Measurements from ENCODE around the gene GRM7. TPM values are rescaled to one million over a fixed set of nuclear protein-coding genes. Genes with fewer than 3 reads are reported as not detected.

Gene GRM7
- total RNA-seq, 1 experiment from 2014 or later = not detected

DNA sequence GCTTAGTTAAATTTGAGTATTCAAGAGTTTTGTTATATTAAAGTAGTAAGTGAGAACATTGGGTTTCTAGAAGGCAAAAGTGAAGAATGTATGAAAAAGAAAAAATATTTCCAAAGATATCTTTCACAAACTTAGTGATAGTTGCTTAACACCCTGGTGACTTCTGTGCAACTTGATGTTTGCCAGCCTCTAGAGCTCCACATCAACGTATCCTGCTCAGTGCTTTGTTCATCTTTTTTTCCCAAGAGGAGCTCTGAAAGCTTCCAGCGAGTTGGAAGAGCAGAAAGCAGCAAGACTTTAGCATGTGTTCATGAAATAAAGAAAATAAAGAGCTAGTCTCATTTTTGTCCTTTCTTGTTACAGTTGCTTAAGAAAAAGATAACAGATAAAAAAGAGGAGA is 225.5 kb downstream of the GRM7 start:
- POLR2A ChIA-PET = no interaction called here
- H3K4me1 ChIP-seq (ENCODE audit: control insufficient read depth in 1 of 2, insufficient read depth in 2 of 2, low read length in 2 of 2) = no peaks in the 10 kb centered on the region
- no peaks in the 10 kb centered on the region for H3K79me2 ChIP-seq (ENCODE audit: insufficient read depth, low read length)
- intact Hi-C loops (cut with micrococcal nuclease) = no loop called here
- H3K36me3 ChIP-seq (ENCODE audit: control insufficient read depth in 1 of 2, insufficient read depth in 2 of 2, low read length in 2 of 2) = no peaks in the 10 kb centered on the region
- RAD21 ChIA-PET (ENCODE audit: low non-redundant PET in 1 of 2, low total read pairs in 2 of 2, uncharacterized antibody in 2 of 2, unreplicated experiment in 2 of 2) = no interaction called here
- DNase-seq (ENCODE audit: low read depth, low spot score) = no peak
- TF ChIP-seq, protein P1, sequence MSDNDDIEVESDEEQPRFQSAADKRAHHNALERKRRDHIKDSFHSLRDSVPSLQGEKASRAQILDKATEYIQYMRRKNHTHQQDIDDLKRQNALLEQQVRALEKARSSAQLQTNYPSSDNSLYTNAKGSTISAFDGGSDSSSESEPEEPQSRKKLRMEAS (IDR thresholded peaks at IDR 0.05) = no peak
- TF ChIP-seq CEBPB (IDR thresholded peaks at IDR 0.05; ENCODE audit: low read depth) (no peak), REST (IDR thresholded peaks at IDR 0.05; ENCODE audit: low read depth) (no peak), POLR2AphosphoS5 (IDR thresholded peaks at IDR 0.05; ENCODE audit: low read depth, low read length) (no peak), ZFX (IDR thresholded peaks at IDR 0.05) (no peak), SP1 (IDR thresholded peaks at IDR 0.05; ENCODE audit: low read depth) (no peak), TCF7L2 (IDR thresholded peaks at IDR 0.05; ENCODE audit: borderline replicate concordance, extremely low read depth, insufficient read depth, insufficient read length) (no peak), EGR1 (IDR thresholded peaks at IDR 0.05; ENCODE audit: low read depth) (no peak)
- TF ChIP-seq, protein P2, sequence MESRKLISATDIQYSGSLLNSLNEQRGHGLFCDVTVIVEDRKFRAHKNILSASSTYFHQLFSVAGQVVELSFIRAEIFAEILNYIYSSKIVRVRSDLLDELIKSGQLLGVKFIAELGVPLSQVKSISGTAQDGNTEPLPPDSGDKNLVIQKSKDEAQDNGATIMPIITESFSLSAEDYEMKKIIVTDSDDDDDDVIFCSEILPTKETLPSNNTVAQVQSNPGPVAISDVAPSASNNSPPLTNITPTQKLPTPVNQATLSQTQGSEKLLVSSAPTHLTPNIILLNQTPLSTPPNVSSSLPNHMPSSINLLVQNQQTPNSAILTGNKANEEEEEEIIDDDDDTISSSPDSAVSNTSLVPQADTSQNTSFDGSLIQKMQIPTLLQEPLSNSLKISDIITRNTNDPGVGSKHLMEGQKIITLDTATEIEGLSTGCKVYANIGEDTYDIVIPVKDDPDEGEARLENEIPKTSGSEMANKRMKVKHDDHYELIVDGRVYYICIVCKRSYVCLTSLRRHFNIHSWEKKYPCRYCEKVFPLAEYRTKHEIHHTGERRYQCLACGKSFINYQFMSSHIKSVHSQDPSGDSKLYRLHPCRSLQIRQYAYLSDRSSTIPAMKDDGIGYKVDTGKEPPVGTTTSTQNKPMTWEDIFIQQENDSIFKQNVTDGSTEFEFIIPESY (IDR thresholded peaks at IDR 0.05; ENCODE audit: extremely low read depth, insufficient replicate concordance, low read length) = no peak
- TF ChIP-seq, protein P3, sequence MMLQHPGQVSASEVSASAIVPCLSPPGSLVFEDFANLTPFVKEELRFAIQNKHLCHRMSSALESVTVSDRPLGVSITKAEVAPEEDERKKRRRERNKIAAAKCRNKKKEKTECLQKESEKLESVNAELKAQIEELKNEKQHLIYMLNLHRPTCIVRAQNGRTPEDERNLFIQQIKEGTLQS (IDR thresholded peaks at IDR 0.05) = no peak
- H3K4me3 ChIP-seq (replicated peaks in 1 of 2; ENCODE audit: low read depth in 1 of 2, low read length in 2 of 2) = no peak overlapping the region
- CTCF ChIA-PET = no interaction called here
- H3K27ac ChIP-seq (ENCODE audit: low read depth, low read length) = no peak overlapping the region
- no peak overlapping the region for H3K9ac ChIP-seq (ENCODE audit: low read length)
- no TSS peak for BruUV-seq (replicated peaks)
- H3K4me2 ChIP-seq (ENCODE audit: low read length) = no peak overlapping the region
- no peak for ATAC-seq
- no peaks in the 10 kb centered on the region for H3K9me3 ChIP-seq (ENCODE audit: control insufficient read depth in 1 of 2, insufficient read depth in 1 of 2, low read depth in 1 of 2, low read length in 2 of 2)
- H2AFZ ChIP-seq (ENCODE audit: low read depth, low read length, poor library complexity, severe bottlenecking) = no peak overlapping the region
- no peaks in the 10 kb centered on the region for H3K27me3 ChIP-seq (ENCODE audit: insufficient read depth, low read length)
- no peaks in the 10 kb centered on the region for H3K9me2 ChIP-seq (ENCODE audit: insufficient read depth)
- H4K20me1 ChIP-seq (ENCODE audit: insufficient read depth) = no peaks in the 10 kb centered on the region
